CD14-positive monocyte (primary cell): ENCODE measurements around the gene KIRREL1. TPM values are rescaled to one million over a fixed set of nuclear protein-coding genes. Genes with fewer than 3 reads are reported as not detected.

Experiments
- DNase-seq, 3 donors: peaks; one replicate each; pipeline ENCODE4 v3.0.0-alpha.2; 2011 to 2022
- H2AFZ ChIP-seq: 2 replicates; pipeline ENCODE4 v1.6.0; 2012; ENCODE audit warnings: mild to moderate bottlenecking, low read depth, low read length, inconsistent platforms; ENCODE audit not compliant: insufficient read depth, poor library complexity, severe bottlenecking
- H3K27ac ChIP-seq, 2 donors: 1 replicate in 1 of 2; 2 replicates in 1 of 2; pipeline ENCODE4 v1.5.1; 2012 to 2013; ENCODE audit warnings: low read length in 2 of 2, control low read depth in 1 of 2, inconsistent platforms in 1 of 2, low read depth in 1 of 2, mild to moderate bottlenecking in 1 of 2
- H3K27me3 ChIP-seq, 2 donors: one replicate each; pipeline versions ENCODE4 v1.6.0 to v1.6.1; 2011 to 2013; ENCODE audit warnings: low read length in 2 of 2; ENCODE audit not compliant: control insufficient read depth in 2 of 2, insufficient read depth in 2 of 2
- H3K36me3 ChIP-seq, 2 donors: replicated peaks in 1 of 2; 1 replicate in 1 of 2; 2 replicates in 1 of 2; pipeline versions ENCODE4 v1.5.1 to v1.6.1; 2012 to 2013; ENCODE audit warnings: low read length in 2 of 2, control low read depth in 1 of 2, inconsistent platforms in 1 of 2, mild to moderate bottlenecking in 1 of 2; ENCODE audit not compliant: insufficient read depth in 2 of 2, control insufficient read depth in 1 of 2
- H3K4me1 ChIP-seq, 2 donors: 1 replicate in 1 of 2; 2 replicates in 1 of 2; pipeline versions ENCODE4 v1.5.1 to v1.6.1; 2012 to 2013; ENCODE audit warnings: low read length in 2 of 2, control low read depth in 1 of 2, inconsistent platforms in 1 of 2, mild to moderate bottlenecking in 1 of 2, moderate library complexity in 1 of 2; ENCODE audit not compliant: insufficient read depth in 2 of 2, control insufficient read depth in 1 of 2
- H3K4me2 ChIP-seq: replicated peaks from 2 replicates; pipeline ENCODE3; 2012; ENCODE audit warnings: low read length, moderate library complexity, mild to moderate bottlenecking; ENCODE audit not compliant: poor library complexity, severe bottlenecking; ENCODE audit errors: extremely low read depth
- H3K4me3 ChIP-seq, 3 experiments: fragments of 200-600 bp in 1 of 3; sonication (generic) in 1 of 3; replicated peaks in 1 of 3; 1 replicate in 2 of 3; 2 replicates in 1 of 3; pipeline ENCODE4 v1.5.1; 2011 to 2013; ENCODE audit warnings: low read length in 3 of 3, mild to moderate bottlenecking in 3 of 3, control low read depth in 2 of 3, low read depth in 2 of 3, inconsistent platforms in 1 of 3, moderate library complexity in 1 of 3
- H3K79me2 ChIP-seq: 2 replicates; pipeline ENCODE4 v1.6.0; 2012; ENCODE audit warnings: mild to moderate bottlenecking, control low read depth, inconsistent platforms, low read length, moderate library complexity; ENCODE audit not compliant: insufficient read depth
- H3K9ac ChIP-seq: 2 replicates; pipeline ENCODE4 v1.6.0; 2017; ENCODE audit warnings: low read length, mild to moderate bottlenecking; ENCODE audit not compliant: insufficient read depth, poor library complexity, severe bottlenecking
- H3K9me3 ChIP-seq, 2 donors: replicated peaks in 1 of 2; 1 replicate in 1 of 2; 2 replicates in 1 of 2; pipeline versions ENCODE4 v1.5.1 to v1.6.1; 2012 to 2013; ENCODE audit warnings: low read length in 2 of 2, control low read depth in 1 of 2; ENCODE audit not compliant: control insufficient read depth in 1 of 2, insufficient read depth in 1 of 2
- H4K20me1 ChIP-seq: 2 replicates; pipeline ENCODE4 v1.6.0; 2012; ENCODE audit warnings: mild to moderate bottlenecking, low read length, control low read depth, moderate library complexity; ENCODE audit not compliant: insufficient read depth
- H3K27ac Mint-ChIP-seq, 7 donors: one replicate each; pipeline ENCODE4 v1.8.0; 2020; ENCODE audit warnings: mild to moderate bottlenecking in 7 of 7, mixed read lengths in 7 of 7, moderate library complexity in 6 of 7, inconsistent platforms in 2 of 7
- H3K27me3 Mint-ChIP-seq, 3 donors: one replicate each; pipeline ENCODE4 v1.8.0; 2021 to 2022; ENCODE audit warnings: low read depth in 3 of 3, mild to moderate bottlenecking in 3 of 3, mixed read lengths in 3 of 3, moderate library complexity in 3 of 3, inconsistent platforms in 1 of 3
- H3K36me3 Mint-ChIP-seq, 2 donors: one replicate each; pipeline ENCODE4 v1.8.0; 2020; ENCODE audit warnings: mixed read lengths in 2 of 2, inconsistent platforms in 1 of 2, mild to moderate bottlenecking in 1 of 2
- H3K4me1 Mint-ChIP-seq: one replicate; pipeline ENCODE4 v1.8.0; 2020; ENCODE audit warnings: mild to moderate bottlenecking, mixed read lengths
- H3K4me3 Mint-ChIP-seq, 2 donors: one replicate each; pipeline ENCODE4 v1.8.0; 2020; ENCODE audit warnings: mild to moderate bottlenecking in 2 of 2, mixed read lengths in 2 of 2, moderate library complexity in 1 of 2
- H3K9me3 Mint-ChIP-seq, 7 donors: one replicate each; pipeline ENCODE4 v1.8.0; 2020 to 2022; ENCODE audit warnings: mixed read lengths in 7 of 7, mild to moderate bottlenecking in 6 of 7, moderate library complexity in 6 of 7, inconsistent platforms in 2 of 7
- WGBS: methylation state at CpG from one replicate; pipeline ENCODE4 v1.1.5; 2013; ENCODE audit warnings: missing lambda C conversion rate; ENCODE audit not compliant: insufficient coverage; 5-methylcytosine and 5-hydroxymethylcytosine counted together
- intact Hi-C, 2 donors: fragments of 100-400 bp; cut with micrococcal nuclease; formaldehyde crosslinking; loops; one replicate each; pipeline versions ENCODE4 v1.15.0 to v1.15.1; 2023
- polyA plus RNA-seq, 3 donors: library from polyadenylated mRNA; depleted of rRNA in 1 of 3; unstranded in 2 of 3; stranded (reverse) in 1 of 3; fragments of 300-500 nt in 2 of 3; fragments of >200 nt in 1 of 3; fragmentation: Illumina TruSeq in 2 of 3; gene quantifications; 1 replicate in 2 of 3; 2 replicates in 1 of 3; pipeline ENCODE4 v1.2.3, GENCODE V29; 2012 to 2021
- TF ChIP-seq, protein P1 (sequence below): fragments of 200-600 bp; IDR thresholded peaks from one replicate; pipeline ENCODE4 v1.8.0; 2022; ENCODE audit warnings: antibody characterized with exemption, mild to moderate bottlenecking

Gene KIRREL1
- polyA plus RNA-seq, 3 donors, result not detected

DNA sequence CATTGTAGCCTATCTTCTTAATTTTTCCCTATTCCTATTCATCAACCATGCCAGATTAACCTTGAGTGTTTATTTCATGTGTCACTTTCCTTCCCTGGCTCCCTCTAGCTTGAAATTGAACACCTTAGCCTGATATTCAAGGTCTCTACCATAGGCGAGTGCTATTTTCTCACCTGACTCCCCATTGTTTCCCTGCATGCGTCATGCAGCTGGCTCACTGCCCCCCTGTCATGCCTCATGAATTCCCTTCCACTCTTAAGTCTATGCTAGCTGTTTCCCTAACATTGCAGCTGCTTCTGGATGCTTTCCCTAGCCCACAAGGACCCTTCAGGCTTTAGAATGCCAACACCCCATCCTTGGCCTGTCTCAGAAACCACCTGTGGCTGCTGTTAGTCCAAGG, 130.6 kb downstream of the KIRREL1 start:
- no peak for DNase-seq
- Mint-ChIP-seq H3K27me3 (peaks cover 30 to 46% (median 46%) of the 10 kb centered on the region in 3 donors), H3K4me1 (peaks cover 7% of the 10 kb centered on the region), H3K4me3 (peak overlapping the region in 1 of 2 donors; percentile 37), H3K36me3 (no peaks in the 10 kb centered on the region), H3K9me3 (no peaks in the 10 kb centered on the region), H3K27ac (peak overlapping the region in 1 of 7 donors; percentile 26)
- Histone ChIP-seq H3K4me1 (no peaks in the 10 kb centered on the region), H3K27ac (no peak overlapping the region), H3K79me2 (no peaks in the 10 kb centered on the region), H3K9ac (no peak overlapping the region), H4K20me1 (no peaks in the 10 kb centered on the region), H3K9me3 (no peaks in the 10 kb centered on the region), H2AFZ (no peak overlapping the region), H3K36me3 (no peaks in the 10 kb centered on the region), H3K4me2 (no peak overlapping the region), H3K4me3 (no peak overlapping the region), H3K27me3 (peaks cover 10 to 43% of the 10 kb centered on the region in 2 donors)
- intact Hi-C loops, result loop anchor here in 1 of 2 donors (10.0 kb wide), 2 partner anchors 129 to 159 kb away; partner anchors contain the start of gene KIRREL1
- WGBS, result 89% methylated on average over 2 of the region's 2 CpGs
- TF ChIP-seq, protein P1, sequence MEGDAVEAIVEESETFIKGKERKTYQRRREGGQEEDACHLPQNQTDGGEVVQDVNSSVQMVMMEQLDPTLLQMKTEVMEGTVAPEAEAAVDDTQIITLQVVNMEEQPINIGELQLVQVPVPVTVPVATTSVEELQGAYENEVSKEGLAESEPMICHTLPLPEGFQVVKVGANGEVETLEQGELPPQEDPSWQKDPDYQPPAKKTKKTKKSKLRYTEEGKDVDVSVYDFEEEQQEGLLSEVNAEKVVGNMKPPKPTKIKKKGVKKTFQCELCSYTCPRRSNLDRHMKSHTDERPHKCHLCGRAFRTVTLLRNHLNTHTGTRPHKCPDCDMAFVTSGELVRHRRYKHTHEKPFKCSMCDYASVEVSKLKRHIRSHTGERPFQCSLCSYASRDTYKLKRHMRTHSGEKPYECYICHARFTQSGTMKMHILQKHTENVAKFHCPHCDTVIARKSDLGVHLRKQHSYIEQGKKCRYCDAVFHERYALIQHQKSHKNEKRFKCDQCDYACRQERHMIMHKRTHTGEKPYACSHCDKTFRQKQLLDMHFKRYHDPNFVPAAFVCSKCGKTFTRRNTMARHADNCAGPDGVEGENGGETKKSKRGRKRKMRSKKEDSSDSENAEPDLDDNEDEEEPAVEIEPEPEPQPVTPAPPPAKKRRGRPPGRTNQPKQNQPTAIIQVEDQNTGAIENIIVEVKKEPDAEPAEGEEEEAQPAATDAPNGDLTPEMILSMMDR, result no peak

DNA sequence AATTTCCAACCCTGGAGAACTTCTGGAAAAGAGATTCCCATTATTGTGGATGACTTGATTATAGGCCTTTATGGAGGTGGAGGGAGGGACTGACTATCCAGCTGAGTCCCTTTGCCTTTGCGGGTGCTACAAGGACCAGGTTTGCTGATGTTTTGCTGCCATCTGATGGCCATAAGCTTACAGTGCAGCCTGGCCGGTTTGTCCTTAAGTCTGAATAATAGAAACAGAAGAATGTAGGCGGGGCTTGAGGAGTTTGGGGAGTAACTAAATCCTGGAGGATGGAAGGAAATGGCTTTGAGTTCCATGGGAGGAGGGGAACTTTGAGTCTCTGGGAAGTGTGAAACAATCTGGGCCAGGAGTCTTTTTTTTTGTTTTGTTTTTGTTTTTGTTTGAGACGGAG, 131.6 kb downstream of the KIRREL1 start:
- Histone ChIP-seq H3K27me3 (peaks cover 7 to 34% of the 10 kb centered on the region in 2 donors), H3K4me3 (no peak overlapping the region), H4K20me1 (no peaks in the 10 kb centered on the region), H3K79me2 (no peaks in the 10 kb centered on the region), H3K27ac (no peak overlapping the region), H3K4me1 (no peaks in the 10 kb centered on the region), H3K36me3 (no peaks in the 10 kb centered on the region), H2AFZ (no peak overlapping the region), H3K9ac (no peak overlapping the region), H3K9me3 (no peaks in the 10 kb centered on the region), H3K4me2 (no peak overlapping the region)
- Mint-ChIP-seq H3K27me3 (peaks cover 20 to 41% (median 38%) of the 10 kb centered on the region in 3 donors), H3K4me3 (no peak overlapping the region), H3K27ac (no peak overlapping the region), H3K36me3 (peaks cover 0 to 3% of the 10 kb centered on the region in 2 donors), H3K9me3 (no peaks in the 10 kb centered on the region), H3K4me1 (peaks cover 7% of the 10 kb centered on the region)
- intact Hi-C loops, result loop anchor here in 1 of 2 donors (10.0 kb wide), 2 partner anchors 130 to 160 kb away; partner anchors contain the start of gene KIRREL1
- TF ChIP-seq, protein P1, result peak; percentile 82
- peak; percentile 77 to 87 (median 78) for DNase-seq
- WGBS, result 0% methylated on average over 3 of the region's 4 CpGs
